Mesothelial cell of epicardium (in vitro differentiated cells): ENCODE measurements around the gene BEND6. TPM values are rescaled to one million over a fixed set of nuclear protein-coding genes. Genes with fewer than 3 reads are reported as not detected.

Source experiments
- DNase-seq, 2 experiments: peaks; one replicate each; pipeline ENCODE4 v3.0.0; 2021; ENCODE audit warnings: low spot score in 2 of 2; ENCODE audit not compliant: unreplicated experiment in 2 of 2
- H3K27ac Mint-ChIP-seq: 2 replicates; pipeline ENCODE4 v1.8.0; 2021; ENCODE audit warnings: mixed read lengths
- H3K27me3 Mint-ChIP-seq: 2 replicates; pipeline ENCODE4 v1.8.0; 2021; ENCODE audit warnings: low read depth, mixed read lengths
- H3K36me3 Mint-ChIP-seq: 2 replicates; pipeline ENCODE4 v1.8.0; 2021; ENCODE audit warnings: mixed read lengths
- H3K4me1 Mint-ChIP-seq: 2 replicates; pipeline ENCODE4 v1.8.0; 2021; ENCODE audit warnings: mixed read lengths
- H3K4me3 Mint-ChIP-seq: 2 replicates; pipeline ENCODE4 v1.8.0; 2021; ENCODE audit warnings: mild to moderate bottlenecking, moderate library complexity, mixed read lengths
- H3K9me3 Mint-ChIP-seq: 2 replicates; pipeline ENCODE4 v1.8.0; 2021; ENCODE audit warnings: mixed read lengths
- CTCF ChIP-seq: fragments of 200-600 bp; sonication (generic); IDR thresholded peaks from one replicate; pipeline ENCODE4 v1.5.0; 2021; ENCODE audit warnings: antibody characterized with exemption; ENCODE audit not compliant: unreplicated experiment
- total RNA-seq: library from RNA; stranded (reverse); gene quantifications from 3 replicates; pipeline ENCODE4 v1.2.1, GENCODE V29; 2021

The BEND6 gene
- total RNA-seq, 1 donor from 2014 or later: 7.6 TPM

DNA sequence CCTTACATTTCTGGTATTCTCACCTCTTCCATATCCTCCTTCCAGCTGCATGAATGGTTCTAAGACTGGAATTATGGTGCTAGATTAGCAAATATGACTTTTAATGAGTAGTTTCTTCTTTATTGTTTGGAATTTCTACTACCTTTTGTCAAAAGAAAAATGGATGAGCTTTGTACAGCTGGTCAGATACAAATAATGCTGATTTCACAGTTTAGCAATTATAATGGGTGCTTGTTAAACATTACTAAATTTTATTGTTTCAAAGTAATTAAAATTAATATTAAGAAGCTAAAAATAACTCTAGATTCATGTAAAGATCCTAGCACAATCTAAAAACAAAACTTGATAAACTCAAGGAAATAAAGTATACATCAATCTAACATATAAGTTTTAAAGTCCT lies 32.3 kb upstream of the BEND6 start:
- Mint-ChIP-seq H3K27ac (no peak overlapping the region), H3K9me3 (no peaks in the 10 kb centered on the region), H3K4me3 (no peak overlapping the region), H3K36me3 (no peaks in the 10 kb centered on the region), H3K4me1 (peaks cover 8% of the 10 kb centered on the region), H3K27me3 (no peaks in the 10 kb centered on the region)
- no peak for DNase-seq
- TF ChIP-seq CTCF: no peak

DNA sequence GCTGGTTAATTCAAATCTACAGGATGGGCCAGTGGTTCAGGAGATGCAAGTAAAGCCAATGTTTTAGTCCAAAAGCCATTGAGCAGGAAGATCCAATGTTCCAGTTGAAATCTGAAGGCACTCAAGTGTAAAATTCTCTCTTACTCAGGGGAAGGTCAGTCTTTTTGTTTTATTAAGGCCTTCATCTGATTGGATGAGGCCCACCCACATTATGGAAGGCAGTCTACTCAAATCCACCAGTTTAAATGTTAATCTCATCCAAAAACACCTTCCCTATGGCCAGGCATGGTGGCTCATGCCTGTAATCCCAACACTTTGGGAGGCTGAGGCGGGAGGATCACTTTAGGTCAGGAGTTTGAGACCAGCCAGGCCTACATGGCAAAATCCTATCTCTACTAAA lies 31.3 kb upstream of the BEND6 start:
- no peaks in the 10 kb centered on the region for H3K36me3 Mint-ChIP-seq
- H3K27ac Mint-ChIP-seq: no peak overlapping the region
- no peak overlapping the region for H3K4me3 Mint-ChIP-seq
- no peaks in the 10 kb centered on the region for H3K9me3 Mint-ChIP-seq
- TF ChIP-seq CTCF: no peak
- H3K27me3 Mint-ChIP-seq: no peaks in the 10 kb centered on the region
- no peak for DNase-seq
- peaks cover 10% of the 10 kb centered on the region for H3K4me1 Mint-ChIP-seq

GRCh38 chr6:56927538-56928453 lies 27.1 kb upstream of the BEND6 start:
- Mint-ChIP-seq H3K36me3 (no peaks in the 10 kb centered on the region), H3K27ac (no peak overlapping the region)

GRCh38 chr6:56930846-56931245 lies 24.1 kb upstream of the BEND6 start:
- Mint-ChIP-seq H3K27me3 (no peaks in the 10 kb centered on the region), H3K9me3 (no peaks in the 10 kb centered on the region), H3K27ac (peak overlapping the region; percentile 27), H3K4me3 (no peak overlapping the region), H3K4me1 (peaks cover 29% of the 10 kb centered on the region), H3K36me3 (no peaks in the 10 kb centered on the region)
- no peak for TF ChIP-seq CTCF
- DNase-seq: no peak

More at GRCh38 chr6:56927538-56928453, 27.1 kb upstream of the BEND6 start:
- no peak overlapping the region for H3K4me3 Mint-ChIP-seq
- peaks cover 26% of the 10 kb centered on the region for H3K4me1 Mint-ChIP-seq
- no peaks in the 10 kb centered on the region for H3K27me3 Mint-ChIP-seq
- no peaks in the 10 kb centered on the region for H3K9me3 Mint-ChIP-seq
- no peak for TF ChIP-seq CTCF
- DNase-seq: no peak

GRCh38 chr6:56932910-56933477 lies 21.9 kb upstream of the BEND6 start:
- TF ChIP-seq CTCF: no peak
- Mint-ChIP-seq H3K36me3 (no peaks in the 10 kb centered on the region), H3K9me3 (no peaks in the 10 kb centered on the region), H3K4me1 (peaks cover 29% of the 10 kb centered on the region), H3K27me3 (no peaks in the 10 kb centered on the region), H3K27ac (peak overlapping the region; percentile 7), H3K4me3 (no peak overlapping the region)
- no peak for DNase-seq
